ENCODE data around the gene AP4E1.
"Not testable (repeated sequence)": the region's sequence is repeated elsewhere in the genome, so short reads cannot be mapped to it uniquely, and the experiment has no call there.

Gene AP4E1

DNA sequence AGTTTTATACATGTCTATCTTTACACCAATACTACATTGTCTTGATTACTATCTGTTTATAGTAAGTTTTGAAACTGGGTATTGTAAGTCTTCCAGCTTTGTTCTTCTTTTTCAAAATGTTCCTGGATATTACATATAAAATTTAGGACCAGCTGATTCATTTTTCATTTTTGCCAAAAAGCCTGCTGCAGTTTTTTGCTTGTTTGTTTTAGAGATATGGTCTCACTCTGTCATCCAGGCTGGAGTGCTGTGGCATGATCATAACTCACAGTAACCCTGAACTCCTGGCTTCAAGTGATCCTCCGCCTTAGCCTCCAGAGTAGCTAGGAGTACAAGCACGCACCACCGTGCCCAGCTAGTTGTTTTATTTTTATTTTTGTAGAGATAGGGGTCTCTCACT is 20.4 kb upstream of the AP4E1 start:
- TF ChIP-seq CTCF (IDR thresholded peaks at IDR 0.05; ENCODE audit: low read length, missing control alignments) = no peak
- no peak for DNase-seq (ENCODE audit: low read depth)
- no peak overlapping the region for H3K4me3 ChIP-seq (replicated peaks; ENCODE audit: low read depth, low read length)

GRCh38 chr15:50889589-50889988 is 18.9 kb upstream of the AP4E1 start:
- no peak overlapping the region for H3K4me3 ChIP-seq (replicated peaks; ENCODE audit: low read depth, low read length)
- DNase-seq (ENCODE audit: low read depth) = no peak

DNA sequence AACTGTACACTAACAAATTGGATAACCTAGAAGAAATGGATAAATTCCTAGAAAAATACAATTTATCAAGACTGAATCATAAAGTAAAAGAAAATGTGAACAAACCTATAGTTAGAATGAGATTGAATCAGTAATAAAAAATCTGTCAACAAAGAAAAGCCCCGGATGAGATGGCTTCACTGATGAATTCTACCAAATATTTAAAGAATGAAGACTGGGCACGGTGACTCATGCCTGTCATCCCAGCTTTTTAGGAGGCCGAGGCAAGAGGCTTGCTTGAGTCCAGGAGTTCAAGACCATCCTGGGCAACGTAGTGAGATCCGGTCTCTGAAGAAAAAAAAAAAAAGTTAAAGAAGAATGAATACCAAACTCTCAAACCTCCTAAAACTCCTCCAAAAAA is 17.7 kb upstream of the AP4E1 start:
- no peak for TF ChIP-seq CTCF (IDR thresholded peaks at IDR 0.05; ENCODE audit: low read length, missing control alignments)
- DNase-seq (ENCODE audit: low read depth) = no peak
- no peak overlapping the region for H3K4me3 ChIP-seq (replicated peaks; ENCODE audit: low read depth, low read length)

More at GRCh38 chr15:50889589-50889988, 18.9 kb upstream of the AP4E1 start:
- no peak for TF ChIP-seq CTCF (IDR thresholded peaks at IDR 0.05; ENCODE audit: low read length, missing control alignments)

- no peak for DNase-seq (ENCODE audit: low read depth)
- H3K4me3 ChIP-seq (replicated peaks; ENCODE audit: low read depth, low read length) = no peak overlapping the region
- TF ChIP-seq CTCF (IDR thresholded peaks at IDR 0.05; ENCODE audit: low read length, missing control alignments) = no peak
Observed at GRCh38 chr15:50891159-50891558, 17.3 kb upstream of the AP4E1 start.

GRCh38 chr15:50893976-50894375 is 14.5 kb upstream of the AP4E1 start:
- no peak for TF ChIP-seq CTCF (IDR thresholded peaks at IDR 0.05; ENCODE audit: low read length, missing control alignments)
- no peak overlapping the region for H3K4me3 ChIP-seq (replicated peaks; ENCODE audit: low read depth, low read length)
- no peak for DNase-seq (ENCODE audit: low read depth)

DNA sequence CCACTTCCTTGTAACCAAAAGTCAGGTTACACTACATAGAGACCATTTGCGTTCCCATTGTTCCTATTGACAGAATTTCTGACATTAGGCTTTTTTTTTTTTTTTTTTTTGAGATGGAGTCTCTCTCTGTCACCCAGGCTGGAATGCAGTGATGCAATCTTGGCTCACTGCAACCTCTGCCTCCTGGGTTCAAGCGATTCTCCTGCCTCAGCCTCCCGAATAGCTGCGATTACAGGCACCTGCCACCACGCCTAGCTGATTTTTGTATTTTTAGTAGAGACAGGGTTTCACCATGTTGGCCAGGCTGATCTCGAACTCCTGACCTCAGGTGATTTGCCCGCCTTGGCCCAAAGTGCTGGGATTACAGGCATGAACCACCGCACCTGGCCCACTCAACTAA is 7.1 kb upstream of the AP4E1 start:
- not testable (repeated sequence) for H3K4me3 ChIP-seq (replicated peaks; ENCODE audit: low read depth, low read length); DNase-seq (ENCODE audit: low read depth)

GRCh38 chr15:50904211-50904610 is 4.3 kb upstream of the AP4E1 start:
- DNase-seq (ENCODE audit: low read depth) = no peak
- TF ChIP-seq CTCF (IDR thresholded peaks at IDR 0.05; ENCODE audit: low read length, missing control alignments) = no peak
- no peak overlapping the region for H3K4me3 ChIP-seq (replicated peaks; ENCODE audit: low read depth, low read length)

DNA sequence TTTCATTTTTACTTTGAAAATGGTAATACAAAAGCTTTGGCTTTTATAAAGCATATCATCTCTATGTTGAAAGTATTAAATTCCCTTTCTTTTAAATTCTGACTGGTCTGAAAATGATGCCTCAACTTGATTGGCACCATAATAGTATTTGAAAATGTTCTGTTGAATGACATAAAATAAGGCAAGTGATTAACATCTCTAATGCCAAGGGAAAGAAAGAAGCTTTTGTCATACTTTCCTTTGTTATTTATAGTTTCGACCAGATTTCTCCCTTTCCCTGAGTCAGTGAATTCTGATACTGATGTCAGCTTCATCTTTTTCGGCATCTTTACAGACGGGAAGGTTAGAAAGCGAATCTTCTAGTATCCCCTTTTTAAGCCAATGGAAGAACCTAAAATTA is 3.4 kb upstream of the AP4E1 start:
- H3K4me3 ChIP-seq (replicated peaks; ENCODE audit: low read depth, low read length) = no peak overlapping the region
- no peak for DNase-seq (ENCODE audit: low read depth)
- TF ChIP-seq CTCF (IDR thresholded peaks at IDR 0.05; ENCODE audit: low read length, missing control alignments) = no peak

All from fibroblast of pulmonary artery (primary cell).